CD4-positive, alpha-beta T cell (primary cell): ENCODE results near the gene ARHGAP18. TPM values are rescaled to one million over a fixed set of nuclear protein-coding genes. Genes with fewer than 3 reads are reported as not detected.

Experiments
- ATAC-seq: fragments of 200-7000 bp; cut with Tn5 transposase; one replicate; pipeline ENCODE4 v1.10.0; 2022; ENCODE audit warnings: mild to moderate bottlenecking; ENCODE audit not compliant: poor library complexity
- CTCF ChIA-PET: fragments of 350-600 bp; sonication (Branson Sonifier 250); formaldehyde crosslinking; loops from one replicate; lab custom pipeline; 2021; ENCODE audit warnings: antibody characterized with exemption, inconsistent platforms; lab: Charles Lee
- POLR2A ChIA-PET: fragments of 350-600 bp; sonication (Branson Sonifier 250); formaldehyde crosslinking; loops from one replicate; lab custom pipeline; 2021; ENCODE audit warnings: antibody characterized with exemption, inconsistent platforms; lab: Charles Lee
- DNase-seq, 14 experiments: peaks; one replicate each; pipeline ENCODE4 v3.0.0-alpha.2; 2013 to 2020; ENCODE audit warnings: mixed read lengths in 2 of 14
- H3K27ac ChIP-seq, 2 donors: one replicate each; pipeline versions ENCODE4 v1.5.1 to v1.7.0; 2013; ENCODE audit warnings: low read length in 2 of 2, low read depth in 1 of 2, mild to moderate bottlenecking in 1 of 2
- H3K27me3 ChIP-seq, 2 experiments: 1 replicate in 1 of 2; 2 replicates in 1 of 2; pipeline versions ENCODE4 v1.6.1 to v1.7.0; 2013; ENCODE audit warnings: low read length in 2 of 2, control low read depth in 1 of 2, mild to moderate bottlenecking in 1 of 2, moderate library complexity in 1 of 2; ENCODE audit not compliant: insufficient read depth in 2 of 2, control insufficient read depth in 1 of 2
- H3K36me3 ChIP-seq: one replicate; pipeline ENCODE4 v1.6.1; 2013; ENCODE audit warnings: low read length, control low read depth; ENCODE audit not compliant: insufficient read depth
- H3K4me1 ChIP-seq: one replicate; pipeline ENCODE4 v1.6.1; 2013; ENCODE audit warnings: low read length, control low read depth; ENCODE audit not compliant: insufficient read depth
- H3K4me3 ChIP-seq: one replicate; pipeline ENCODE4 v1.5.1; 2013; ENCODE audit warnings: mild to moderate bottlenecking, low read length, moderate library complexity
- H3K9me3 ChIP-seq, 2 experiments: 1 replicate in 1 of 2; 2 replicates in 1 of 2; pipeline versions ENCODE4 v1.6.1 to v1.7.0; 2013; ENCODE audit warnings: low read length in 2 of 2, mild to moderate bottlenecking in 2 of 2, control low read depth in 1 of 2, moderate library complexity in 1 of 2; ENCODE audit not compliant: control insufficient read depth in 1 of 2, insufficient read depth in 1 of 2
- H3K27ac Mint-ChIP-seq: one replicate; pipeline ENCODE4 v1.8.0; 2020; ENCODE audit warnings: mixed read lengths
- H3K27me3 Mint-ChIP-seq: one replicate; pipeline ENCODE4 v1.8.0; 2021; ENCODE audit warnings: mixed read lengths
- H3K36me3 Mint-ChIP-seq: one replicate; pipeline ENCODE4 v1.8.0; 2021; ENCODE audit warnings: low read depth, mixed read lengths
- H3K4me1 Mint-ChIP-seq: one replicate; pipeline ENCODE4 v1.8.0; 2021; ENCODE audit warnings: low read depth, mixed read lengths
- H3K4me3 Mint-ChIP-seq: one replicate; pipeline ENCODE4 v1.8.0; 2020; ENCODE audit warnings: mild to moderate bottlenecking, mixed read lengths
- H3K9me3 Mint-ChIP-seq: one replicate; pipeline ENCODE4 v1.8.0; 2020; ENCODE audit warnings: mixed read lengths
- CTCF ChIP-seq: fragments of 200-600 bp; IDR thresholded peaks from one replicate; pipeline ENCODE4 v1.8.0; 2022; ENCODE audit warnings: antibody characterized with exemption, mild to moderate bottlenecking
- intact Hi-C, 2 experiments: fragments of 100-400 bp; cut with DNase I in 1 of 2; cut with micrococcal nuclease in 1 of 2; formaldehyde crosslinking; loops; one replicate each; pipeline versions ENCODE4 v1.15.1 to v1.9.0; 2023 to 2025; cut with DNase I, micrococcal nuclease
- total RNA-seq, 174 experiments: library from RNA in 2 of 174; stranded (reverse) in 2 of 174; gene quantifications; one replicate each; pipeline ENCODE4 v1.2.3 and lab custom pipeline; 2021 to 2026

The ARHGAP18 gene
- total RNA-seq, 2 experiments from 2014 or later = 0.71 to 1.3 TPM

- ChIA-PET POLR2A (no interaction called here), CTCF (no interaction called here)
- Histone ChIP-seq H3K9me3 (no peaks in the 10 kb centered on the region), H3K4me1 (no peaks in the 10 kb centered on the region), H3K4me3 (no peak overlapping the region), H3K27me3 (no peaks in the 10 kb centered on the region), H3K36me3 (no peaks in the 10 kb centered on the region), H3K27ac (no peak overlapping the region)
- intact Hi-C loops = no loop called here
- Mint-ChIP-seq H3K9me3 (no peaks in the 10 kb centered on the region), H3K4me1 (no peaks in the 10 kb centered on the region), H3K36me3 (no peaks in the 10 kb centered on the region), H3K27ac (no peak overlapping the region), H3K4me3 (no peak overlapping the region), H3K27me3 (no peaks in the 10 kb centered on the region)
- no peak for TF ChIP-seq CTCF
- ATAC-seq = no peak
- DNase-seq = no peak
Observed at GRCh38 chr6:129612440-129612839, 97.5 kb downstream of the ARHGAP18 start.

- H3K4me3 ChIP-seq = no peak overlapping the region
- H3K27me3 Mint-ChIP-seq = no peaks in the 10 kb centered on the region
- no peaks in the 10 kb centered on the region for H3K9me3 Mint-ChIP-seq
- H3K4me1 Mint-ChIP-seq = no peaks in the 10 kb centered on the region
- H3K36me3 Mint-ChIP-seq = no peaks in the 10 kb centered on the region
- no peak overlapping the region for H3K27ac Mint-ChIP-seq
- no peaks in the 10 kb centered on the region for H3K27me3 ChIP-seq
- H3K4me3 Mint-ChIP-seq = no peak overlapping the region
- ChIA-PET CTCF (interaction anchor here (0.6 to 1.1 kb wide), 2 partner anchors 11 to 13 kb away, joined by 3 to 4 read pairs; no protein-coding TSS in a partner anchor), POLR2A (no interaction called here)
- no peak for DNase-seq
- ATAC-seq = no peak
- intact Hi-C loops = no loop called here
- TF ChIP-seq CTCF = no peak
- no peaks in the 10 kb centered on the region for H3K4me1 ChIP-seq
- H3K27ac ChIP-seq = no peak overlapping the region
- H3K9me3 ChIP-seq = no peaks in the 10 kb centered on the region
- no peaks in the 10 kb centered on the region for H3K36me3 ChIP-seq
Observed at GRCh38 chr6:129609635-129610034, 100.3 kb downstream of the ARHGAP18 start.

DNA sequence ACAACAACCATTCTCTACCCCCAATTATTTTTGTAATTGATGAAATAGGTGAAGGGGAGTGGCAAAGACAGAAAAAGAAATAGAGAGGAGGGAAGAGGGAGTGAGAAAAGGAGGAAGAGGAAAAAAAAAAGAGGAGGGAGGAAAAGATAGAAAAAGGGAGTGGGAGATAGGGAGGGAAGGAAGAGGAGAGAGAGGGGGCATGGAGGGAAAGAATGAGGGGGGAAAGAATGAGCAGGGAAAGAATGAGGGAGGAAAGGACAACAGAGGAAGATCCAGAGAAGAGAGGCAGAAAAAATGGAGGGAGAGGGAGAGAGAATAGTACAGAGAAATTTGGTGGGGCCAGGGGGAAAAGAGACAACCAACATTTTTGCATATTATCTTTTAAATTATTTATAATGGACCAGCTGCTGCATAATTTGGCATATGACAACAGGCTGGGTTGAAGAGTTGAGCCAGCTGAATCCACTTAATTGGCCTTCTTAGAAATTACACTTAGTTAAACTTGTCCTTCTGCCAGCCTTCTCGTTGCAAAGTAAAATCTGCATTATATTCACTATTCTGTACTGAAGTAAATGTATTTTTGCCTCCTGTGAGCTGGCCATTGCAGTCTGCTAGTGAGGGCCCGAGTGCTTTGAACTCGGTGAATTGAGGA, 101.0 kb downstream of the ARHGAP18 start:
- H3K36me3 ChIP-seq = no peaks in the 10 kb centered on the region
- POLR2A ChIA-PET = no interaction called here
- Mint-ChIP-seq H3K9me3 (no peaks in the 10 kb centered on the region), H3K27me3 (no peaks in the 10 kb centered on the region), H3K4me3 (no peak overlapping the region), H3K27ac (no peak overlapping the region), H3K36me3 (no peaks in the 10 kb centered on the region), H3K4me1 (no peaks in the 10 kb centered on the region)
- no peaks in the 10 kb centered on the region for H3K9me3 ChIP-seq
- H3K4me3 ChIP-seq = no peak overlapping the region
- no peaks in the 10 kb centered on the region for H3K27me3 ChIP-seq
- no peak overlapping the region for H3K27ac ChIP-seq
- ATAC-seq = no peak
- CTCF ChIA-PET = interaction anchor here (1.1 kb wide), 1 partner anchor 11 kb away, joined by 4 read pairs; no protein-coding TSS in a partner anchor
- H3K4me1 ChIP-seq = no peaks in the 10 kb centered on the region
- intact Hi-C loops = no loop called here
- TF ChIP-seq CTCF = no peak
- no peak for DNase-seq
